ENCODE data around the gene GSTT4. TPM values are rescaled to one million over a fixed set of nuclear protein-coding genes. Genes with fewer than 3 reads are reported as not detected.

GSTT4 gene
- total RNA-seq (ENCODE audit: unreplicated experiment), result not detected
- long read RNA-seq, result 0 reads

GRCh38 chr22:24005201-24005600, at the start of gene GSTT4:
Gene GSTT4 (minus strand): TSS chr22:24005453. CDS start chr22:24005356, 97 bp downstream.
- peaks cover under 1% of the 10 kb centered on the region for H3K9me3 Mint-ChIP-seq (ENCODE audit: unreplicated experiment)
- no peak for DNase-seq
- no peak for TF ChIP-seq CTCF (IDR thresholded peaks at IDR 0.05; ENCODE audit: partially characterized antibody, unreplicated experiment)

GRCh38 chr22:24054356-24054755, 49.1 kb upstream of the GSTT4 start:
- peaks cover 10% of the 10 kb centered on the region for H3K4me1 Mint-ChIP-seq (ENCODE audit: low read depth, unreplicated experiment)
- peaks cover 14% of the 10 kb centered on the region for H3K36me3 Mint-ChIP-seq (ENCODE audit: unreplicated experiment)
- H3K27me3 Mint-ChIP-seq (ENCODE audit: unreplicated experiment), result peaks cover 6% of the 10 kb centered on the region
- no peak overlapping the region for H3K4me3 Mint-ChIP-seq (ENCODE audit: unreplicated experiment)
- no peak for TF ChIP-seq CTCF (IDR thresholded peaks at IDR 0.05; ENCODE audit: partially characterized antibody, unreplicated experiment)
- DNase-seq, result no peak
- peaks cover 2% of the 10 kb centered on the region for H3K9me3 Mint-ChIP-seq (ENCODE audit: unreplicated experiment)
- no peak overlapping the region for H3K27ac Mint-ChIP-seq (ENCODE audit: unreplicated experiment)

More at GRCh38 chr22:24005201-24005600, at the start of gene GSTT4:
- Mint-ChIP-seq H3K4me1 (ENCODE audit: low read depth, unreplicated experiment) (peaks cover 7% of the 10 kb centered on the region), H3K4me3 (ENCODE audit: unreplicated experiment) (no peak within 1 kb of the TSS), H3K27me3 (ENCODE audit: unreplicated experiment) (peaks cover 16% of the 10 kb centered on the region), H3K36me3 (ENCODE audit: unreplicated experiment) (peaks cover 4% of the 10 kb centered on the region), H3K27ac (ENCODE audit: unreplicated experiment) (no peak within 1 kb of the TSS)

- H3K4me1 Mint-ChIP-seq (ENCODE audit: low read depth, unreplicated experiment), result peaks cover 10% of the 10 kb centered on the region
- peaks cover 6% of the 10 kb centered on the region for H3K27me3 Mint-ChIP-seq (ENCODE audit: unreplicated experiment)
- peaks cover 2% of the 10 kb centered on the region for H3K9me3 Mint-ChIP-seq (ENCODE audit: unreplicated experiment)
- peak overlapping the region; percentile 23 for H3K27ac Mint-ChIP-seq (ENCODE audit: unreplicated experiment)
- H3K4me3 Mint-ChIP-seq (ENCODE audit: unreplicated experiment), result no peak overlapping the region
- no peak for TF ChIP-seq CTCF (IDR thresholded peaks at IDR 0.05; ENCODE audit: partially characterized antibody, unreplicated experiment)
- no peak for DNase-seq
- peaks cover 12% of the 10 kb centered on the region for H3K36me3 Mint-ChIP-seq (ENCODE audit: unreplicated experiment)
Observed at GRCh38 chr22:24053481-24054226, 48.4 kb upstream of the GSTT4 start.

GRCh38 chr22:24051568-24051967, 46.3 kb upstream of the GSTT4 start:
- Mint-ChIP-seq H3K27me3 (ENCODE audit: unreplicated experiment) (peaks cover 6% of the 10 kb centered on the region), H3K4me1 (ENCODE audit: low read depth, unreplicated experiment) (peaks cover 7% of the 10 kb centered on the region), H3K36me3 (ENCODE audit: unreplicated experiment) (peaks cover 9% of the 10 kb centered on the region), H3K27ac (ENCODE audit: unreplicated experiment) (no peak overlapping the region), H3K9me3 (ENCODE audit: unreplicated experiment) (peaks cover 2% of the 10 kb centered on the region), H3K4me3 (ENCODE audit: unreplicated experiment) (no peak overlapping the region)
- no peak for TF ChIP-seq CTCF (IDR thresholded peaks at IDR 0.05; ENCODE audit: partially characterized antibody, unreplicated experiment)
- DNase-seq, result no peak

GRCh38 chr22:24051028-24051427, 45.8 kb upstream of the GSTT4 start:
- peaks cover 5% of the 10 kb centered on the region for H3K36me3 Mint-ChIP-seq (ENCODE audit: unreplicated experiment)
- DNase-seq, result no peak
- H3K27ac Mint-ChIP-seq (ENCODE audit: unreplicated experiment), result no peak overlapping the region
- no peak overlapping the region for H3K4me3 Mint-ChIP-seq (ENCODE audit: unreplicated experiment)
- H3K4me1 Mint-ChIP-seq (ENCODE audit: low read depth, unreplicated experiment), result peaks cover 7% of the 10 kb centered on the region
- peaks cover 2% of the 10 kb centered on the region for H3K9me3 Mint-ChIP-seq (ENCODE audit: unreplicated experiment)
- peaks cover 6% of the 10 kb centered on the region for H3K27me3 Mint-ChIP-seq (ENCODE audit: unreplicated experiment)
- TF ChIP-seq CTCF (IDR thresholded peaks at IDR 0.05; ENCODE audit: partially characterized antibody, unreplicated experiment), result no peak

Data from glutamatergic neuron (in vitro differentiated cells).